ENCODE measurements around the gene KIF1A.
"Not testable (repeated sequence)": the region's sequence is repeated elsewhere in the genome, so short reads cannot be mapped to it uniquely, and the experiment has no call there.

GRCh38 chr2:240683329-240683979 lies 136.6 kb downstream of the KIF1A start:
- TF ChIP-seq, protein P1, sequence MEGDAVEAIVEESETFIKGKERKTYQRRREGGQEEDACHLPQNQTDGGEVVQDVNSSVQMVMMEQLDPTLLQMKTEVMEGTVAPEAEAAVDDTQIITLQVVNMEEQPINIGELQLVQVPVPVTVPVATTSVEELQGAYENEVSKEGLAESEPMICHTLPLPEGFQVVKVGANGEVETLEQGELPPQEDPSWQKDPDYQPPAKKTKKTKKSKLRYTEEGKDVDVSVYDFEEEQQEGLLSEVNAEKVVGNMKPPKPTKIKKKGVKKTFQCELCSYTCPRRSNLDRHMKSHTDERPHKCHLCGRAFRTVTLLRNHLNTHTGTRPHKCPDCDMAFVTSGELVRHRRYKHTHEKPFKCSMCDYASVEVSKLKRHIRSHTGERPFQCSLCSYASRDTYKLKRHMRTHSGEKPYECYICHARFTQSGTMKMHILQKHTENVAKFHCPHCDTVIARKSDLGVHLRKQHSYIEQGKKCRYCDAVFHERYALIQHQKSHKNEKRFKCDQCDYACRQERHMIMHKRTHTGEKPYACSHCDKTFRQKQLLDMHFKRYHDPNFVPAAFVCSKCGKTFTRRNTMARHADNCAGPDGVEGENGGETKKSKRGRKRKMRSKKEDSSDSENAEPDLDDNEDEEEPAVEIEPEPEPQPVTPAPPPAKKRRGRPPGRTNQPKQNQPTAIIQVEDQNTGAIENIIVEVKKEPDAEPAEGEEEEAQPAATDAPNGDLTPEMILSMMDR (IDR thresholded peaks at IDR 0.05; ENCODE audit: poor library complexity) = not testable (repeated sequence)
- TF ChIP-seq EZH2 (IDR thresholded peaks at IDR 0.05; ENCODE audit: borderline replicate concordance) = not testable (repeated sequence)

Data from hepatocyte (in vitro differentiated cells).